Measurements from ENCODE around the gene CPED1.
"Not testable (repeated sequence)": the region's sequence is repeated elsewhere in the genome, so short reads cannot be mapped to it uniquely, and the experiment has no call there.

Gene CPED1

DNA sequence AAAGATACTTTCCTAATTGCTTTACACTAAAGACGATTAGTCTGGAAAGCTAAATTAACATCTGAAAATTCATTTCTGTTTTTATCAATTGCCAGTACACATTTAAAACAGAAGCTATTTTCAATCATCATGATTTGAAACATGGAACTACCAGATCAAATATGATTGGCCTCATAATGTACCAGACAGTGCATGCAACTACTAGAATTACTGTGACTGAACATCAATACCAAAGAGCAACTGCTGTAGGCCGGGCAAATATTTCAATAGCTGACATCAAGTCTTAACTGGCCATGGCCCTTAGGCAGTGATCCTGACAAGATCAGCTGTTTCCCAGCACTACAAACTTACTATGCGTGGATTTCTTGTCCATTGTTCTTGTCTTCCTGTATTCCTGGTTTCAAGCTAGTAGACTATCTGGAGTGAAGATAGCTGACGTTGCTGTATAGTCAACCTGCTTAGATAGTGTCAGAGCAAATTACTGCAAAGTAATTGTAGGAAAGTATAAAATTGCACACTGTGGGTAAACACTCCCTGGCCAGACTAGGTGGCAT, 318.6 kb downstream of the CPED1 start:
- Histone ChIP-seq H3K4me3 (ENCODE audit: low read length) (no peak overlapping the region), H3K9ac (ENCODE audit: low read length) (no peak overlapping the region), H3K27me3 (ENCODE audit: control insufficient read depth, insufficient read depth, low read length) (no peaks in the 10 kb centered on the region), H3K9me3 (ENCODE audit: control insufficient read depth, low read length) (no peaks in the 10 kb centered on the region), H3K4me1 (ENCODE audit: control insufficient read depth, insufficient read depth, low read length) (no peaks in the 10 kb centered on the region), H3K36me3 (ENCODE audit: control insufficient read depth, insufficient read depth, low read length) (no peaks in the 10 kb centered on the region)

DNA sequence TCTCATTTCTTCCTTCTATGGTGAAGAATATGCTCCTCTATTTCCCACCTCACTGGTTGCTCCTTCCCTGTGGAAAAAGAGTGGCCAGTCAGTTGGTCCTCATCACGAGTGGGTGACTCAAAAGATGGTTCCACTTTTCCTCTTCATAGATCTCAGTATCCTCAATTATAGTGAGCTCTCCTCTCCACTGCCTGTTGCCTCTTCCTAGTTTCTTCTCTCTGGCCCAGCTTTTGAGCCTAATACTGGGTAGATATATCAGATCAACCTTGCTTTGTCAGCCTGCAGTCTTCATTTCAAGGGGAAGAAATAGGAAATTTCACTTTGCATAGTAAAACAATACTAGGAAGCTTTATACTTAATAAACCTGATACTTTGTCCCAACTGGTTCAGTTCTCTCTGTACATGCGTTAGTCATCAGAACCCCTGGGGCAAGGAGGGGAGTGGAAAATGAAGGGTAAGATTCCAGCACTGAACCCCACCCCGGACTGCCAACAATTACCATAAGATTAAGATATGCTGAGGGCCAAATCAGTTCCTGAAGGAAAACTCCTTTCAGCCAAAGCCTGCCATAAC, 324.8 kb downstream of the CPED1 start:
- no peaks in the 10 kb centered on the region for H3K36me3 ChIP-seq (ENCODE audit: control insufficient read depth, insufficient read depth, low read length)
- no peaks in the 10 kb centered on the region for H3K27me3 ChIP-seq (ENCODE audit: control insufficient read depth, insufficient read depth, low read length)
- H3K4me3 ChIP-seq (ENCODE audit: low read length), result no peak overlapping the region
- no peaks in the 10 kb centered on the region for H3K4me1 ChIP-seq (ENCODE audit: control insufficient read depth, insufficient read depth, low read length)
- H3K9ac ChIP-seq (ENCODE audit: low read length), result no peak overlapping the region
- H3K9me3 ChIP-seq (ENCODE audit: control insufficient read depth, low read length), result no peaks in the 10 kb centered on the region

DNA sequence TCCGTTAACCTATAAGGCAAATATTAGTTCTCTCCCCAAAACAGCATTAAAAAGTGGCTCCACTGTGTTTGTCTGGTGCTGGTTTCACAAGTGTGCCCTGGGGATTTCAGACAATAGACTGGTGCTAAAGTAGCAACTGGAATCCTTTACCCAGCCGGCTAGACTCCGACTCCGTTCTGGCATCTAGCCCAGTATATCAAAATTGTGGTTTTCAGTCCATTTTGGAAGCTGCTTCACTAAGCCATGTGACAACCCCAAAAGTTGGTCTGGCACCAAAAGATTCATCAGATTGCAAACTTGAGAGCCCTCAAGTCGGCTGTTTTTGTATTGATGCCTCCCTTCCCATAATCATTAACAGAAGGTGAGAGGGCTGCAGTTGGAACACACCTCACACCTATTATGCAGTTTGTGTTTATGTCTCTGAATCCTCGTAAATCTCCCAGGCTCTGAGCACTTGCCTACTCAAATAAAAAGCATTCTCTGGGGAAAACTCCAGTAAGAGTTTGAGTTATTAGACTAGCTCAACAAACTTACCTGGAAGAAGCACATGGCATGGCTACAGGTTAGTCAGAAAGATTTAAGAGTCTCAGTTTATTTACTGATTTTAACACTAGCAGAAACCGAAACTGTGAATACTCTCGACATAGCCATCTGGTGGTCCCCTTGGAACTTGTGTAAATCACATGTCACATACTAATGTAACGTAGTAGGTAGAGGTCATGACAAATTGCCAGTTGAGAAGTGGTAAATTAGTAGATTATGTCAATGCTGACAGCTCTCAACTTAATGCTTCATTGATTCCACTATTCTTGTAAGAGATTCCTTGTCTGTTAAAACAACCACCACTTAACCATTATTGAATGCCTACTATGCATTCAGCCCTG, 325.5 kb downstream of the CPED1 start:
- Histone ChIP-seq H3K9ac (ENCODE audit: low read length) (no peak overlapping the region), H3K4me3 (ENCODE audit: low read length) (no peak overlapping the region), H3K4me1 (ENCODE audit: control insufficient read depth, insufficient read depth, low read length) (no peaks in the 10 kb centered on the region), H3K9me3 (ENCODE audit: control insufficient read depth, low read length) (no peaks in the 10 kb centered on the region), H3K27me3 (ENCODE audit: control insufficient read depth, insufficient read depth, low read length) (no peaks in the 10 kb centered on the region), H3K36me3 (ENCODE audit: control insufficient read depth, insufficient read depth, low read length) (no peaks in the 10 kb centered on the region)

DNA sequence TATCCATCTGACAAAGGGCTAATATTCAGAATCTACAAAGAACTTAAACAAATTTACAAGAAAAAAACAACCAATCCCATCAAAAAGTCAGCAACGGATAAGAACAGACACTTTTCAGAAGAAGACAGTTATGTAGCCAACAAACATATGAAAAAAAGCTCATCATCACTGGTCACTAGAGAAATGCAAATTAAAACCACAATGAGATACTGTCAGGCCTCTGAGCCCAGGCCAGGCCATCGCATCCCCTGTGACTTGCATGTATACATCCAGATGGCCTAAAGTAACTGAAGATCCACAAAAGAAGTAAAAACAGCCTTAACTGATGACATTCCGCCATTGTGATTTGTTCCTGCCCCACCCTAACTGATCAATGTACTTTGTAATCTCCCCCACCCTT, 326.7 kb downstream of the CPED1 start:
- H3K36me3 ChIP-seq (ENCODE audit: control insufficient read depth, insufficient read depth, low read length); H3K9me3 ChIP-seq (ENCODE audit: control insufficient read depth, low read length); H3K4me3 ChIP-seq (ENCODE audit: low read length); H3K9ac ChIP-seq (ENCODE audit: low read length); H3K4me1 ChIP-seq (ENCODE audit: control insufficient read depth, insufficient read depth, low read length); H3K27me3 ChIP-seq (ENCODE audit: control insufficient read depth, insufficient read depth, low read length): not testable (repeated sequence)

DNA sequence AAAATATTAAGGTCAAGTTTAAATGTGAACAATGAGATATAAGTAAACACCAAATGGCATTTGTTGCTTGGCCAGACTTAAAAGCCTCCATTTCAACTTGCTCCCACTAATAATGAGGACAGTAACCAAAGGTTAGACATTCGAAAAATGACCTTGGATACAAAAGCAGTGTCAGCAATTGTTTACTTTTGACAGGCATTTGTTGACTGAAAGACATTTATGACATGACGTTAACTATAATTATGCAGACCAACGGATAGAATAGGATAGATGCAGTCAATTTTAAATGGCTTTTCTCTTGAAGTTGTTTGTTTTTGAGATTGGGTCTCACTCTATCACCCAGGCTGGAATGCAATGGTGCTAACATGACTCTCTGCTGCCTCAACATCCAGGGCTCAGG, 333.9 kb downstream of the CPED1 start:
- H3K27me3 ChIP-seq (ENCODE audit: control insufficient read depth, insufficient read depth, low read length), result peaks cover 5% of the 10 kb centered on the region
- H3K4me1 ChIP-seq (ENCODE audit: control insufficient read depth, insufficient read depth, low read length), result no peaks in the 10 kb centered on the region
- H3K9ac ChIP-seq (ENCODE audit: low read length), result no peak overlapping the region
- no peak overlapping the region for H3K4me3 ChIP-seq (ENCODE audit: low read length)
- no peaks in the 10 kb centered on the region for H3K9me3 ChIP-seq (ENCODE audit: control insufficient read depth, low read length)
- H3K36me3 ChIP-seq (ENCODE audit: control insufficient read depth, insufficient read depth, low read length), result no peaks in the 10 kb centered on the region

DNA sequence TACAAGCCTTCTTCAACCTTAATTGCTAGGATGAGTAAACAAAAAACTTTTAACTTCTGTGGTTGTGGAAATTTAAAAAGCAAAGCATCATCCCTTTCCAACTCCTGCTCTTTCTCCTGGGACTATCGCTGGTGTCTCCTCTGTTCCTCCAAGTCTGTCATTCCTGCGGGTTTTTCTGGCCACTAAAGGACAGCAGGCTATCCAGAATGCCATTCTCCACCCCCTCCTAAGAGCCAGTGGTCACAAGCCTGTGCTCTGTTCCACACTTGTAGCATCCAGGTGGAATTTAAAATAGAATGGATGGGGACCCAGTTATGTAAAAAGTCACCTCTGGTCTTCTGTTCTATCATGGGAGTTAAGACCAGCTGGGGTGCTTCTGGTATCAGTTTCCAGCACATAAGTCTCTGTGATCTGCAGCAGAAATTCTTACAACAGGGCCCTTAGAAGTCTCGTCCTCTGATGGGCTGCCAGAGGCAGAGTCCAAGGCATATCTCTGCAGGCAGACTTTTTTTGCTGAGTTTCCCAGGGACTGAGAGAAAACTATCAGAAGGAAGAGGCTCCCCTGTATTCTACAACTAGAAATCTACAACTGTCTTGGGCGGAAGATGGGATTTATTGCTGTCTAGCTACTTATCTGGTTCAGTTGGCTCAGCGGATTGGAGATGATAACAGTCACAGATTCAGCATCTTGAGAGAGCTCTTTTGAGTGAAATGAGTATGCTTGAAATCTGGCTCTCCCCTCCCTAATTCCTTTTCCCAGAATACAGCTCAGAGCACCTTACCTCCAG, 335.2 kb downstream of the CPED1 start:
- Histone ChIP-seq H3K9me3 (ENCODE audit: control insufficient read depth, low read length) (no peaks in the 10 kb centered on the region), H3K4me1 (ENCODE audit: control insufficient read depth, insufficient read depth, low read length) (no peaks in the 10 kb centered on the region), H3K36me3 (ENCODE audit: control insufficient read depth, insufficient read depth, low read length) (no peaks in the 10 kb centered on the region), H3K4me3 (ENCODE audit: low read length) (no peak overlapping the region), H3K9ac (ENCODE audit: low read length) (no peak overlapping the region), H3K27me3 (ENCODE audit: control insufficient read depth, insufficient read depth, low read length) (peaks cover 16% of the 10 kb centered on the region)

DNA sequence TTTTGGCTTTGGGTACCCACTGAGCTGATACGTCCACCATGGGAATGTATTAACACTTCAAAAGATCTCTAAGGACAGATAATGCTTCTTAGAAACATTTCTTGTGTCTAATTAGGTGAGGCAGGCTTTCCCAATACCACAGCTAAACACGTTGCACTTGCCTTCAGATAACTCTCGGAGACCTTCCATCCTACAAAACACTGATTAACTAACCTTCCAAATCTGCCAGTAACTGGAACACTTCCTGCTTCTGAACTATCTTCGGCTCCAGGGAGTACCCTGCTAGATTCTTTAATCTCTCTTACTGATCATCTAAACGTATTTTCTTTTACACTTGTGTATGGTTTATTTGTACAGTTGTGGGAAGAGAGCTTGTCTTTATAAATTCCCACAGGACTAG, 339.2 kb downstream of the CPED1 start:
- Histone ChIP-seq H3K36me3 (ENCODE audit: control insufficient read depth, insufficient read depth, low read length) (no peaks in the 10 kb centered on the region), H3K9me3 (ENCODE audit: control insufficient read depth, low read length) (no peaks in the 10 kb centered on the region), H3K4me3 (ENCODE audit: low read length) (no peak overlapping the region), H3K27me3 (ENCODE audit: control insufficient read depth, insufficient read depth, low read length) (peaks cover 50% of the 10 kb centered on the region), H3K9ac (ENCODE audit: low read length) (no peak overlapping the region), H3K4me1 (ENCODE audit: control insufficient read depth, insufficient read depth, low read length) (peaks cover 18% of the 10 kb centered on the region)

DNA sequence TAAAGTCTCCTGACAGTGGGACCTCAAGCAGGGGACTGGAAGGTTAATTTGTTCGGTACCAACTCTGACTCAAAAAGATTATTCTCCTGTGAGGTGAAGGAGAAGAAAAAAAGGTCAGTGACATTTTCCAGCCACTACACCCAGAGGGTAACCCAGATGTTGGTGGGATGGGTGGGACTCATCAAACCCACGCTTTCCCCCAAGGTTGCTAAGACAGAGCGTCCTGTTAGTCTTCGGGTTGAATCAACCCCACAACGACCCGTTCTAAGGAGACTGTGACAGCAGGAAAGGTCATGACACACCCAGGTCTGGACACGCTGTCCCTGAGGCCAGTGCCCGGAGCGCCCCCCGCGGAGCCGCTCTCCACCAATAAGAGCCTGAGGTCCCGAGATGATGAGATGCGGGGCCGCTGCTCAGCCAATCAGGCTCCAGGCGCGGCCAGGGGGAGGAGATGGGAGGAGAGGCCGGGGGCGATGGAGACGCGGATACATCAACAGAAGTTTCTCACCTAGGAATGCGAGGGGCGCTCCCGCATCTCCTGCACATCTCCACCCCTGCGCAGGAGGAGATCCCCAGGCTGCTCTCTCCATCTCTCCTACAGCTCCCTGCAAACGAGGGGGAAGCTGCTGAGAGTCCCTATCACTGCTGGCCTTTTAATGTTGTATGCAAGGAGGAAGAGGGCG, 340.1 kb downstream of the CPED1 start, which contains the start of gene WNT16:
TSS of gene WNT16 (plus strand) at position 493 of the 683 bp plus-strand sequence. CDS start 293 bp downstream, outside the sequence.
- H3K36me3 ChIP-seq (ENCODE audit: control insufficient read depth, insufficient read depth, low read length), result no peaks in the 10 kb centered on the region
- no peaks in the 10 kb centered on the region for H3K9me3 ChIP-seq (ENCODE audit: control insufficient read depth, low read length)
- peaks cover 18% of the 10 kb centered on the region for H3K4me1 ChIP-seq (ENCODE audit: control insufficient read depth, insufficient read depth, low read length)
- H3K9ac ChIP-seq (ENCODE audit: low read length), result no peak within 1 kb of the TSS
- no peak within 1 kb of the TSS for H3K4me3 ChIP-seq (ENCODE audit: low read length)
- H3K27me3 ChIP-seq (ENCODE audit: control insufficient read depth, insufficient read depth, low read length), result peaks cover 50% of the 10 kb centered on the region

DNA sequence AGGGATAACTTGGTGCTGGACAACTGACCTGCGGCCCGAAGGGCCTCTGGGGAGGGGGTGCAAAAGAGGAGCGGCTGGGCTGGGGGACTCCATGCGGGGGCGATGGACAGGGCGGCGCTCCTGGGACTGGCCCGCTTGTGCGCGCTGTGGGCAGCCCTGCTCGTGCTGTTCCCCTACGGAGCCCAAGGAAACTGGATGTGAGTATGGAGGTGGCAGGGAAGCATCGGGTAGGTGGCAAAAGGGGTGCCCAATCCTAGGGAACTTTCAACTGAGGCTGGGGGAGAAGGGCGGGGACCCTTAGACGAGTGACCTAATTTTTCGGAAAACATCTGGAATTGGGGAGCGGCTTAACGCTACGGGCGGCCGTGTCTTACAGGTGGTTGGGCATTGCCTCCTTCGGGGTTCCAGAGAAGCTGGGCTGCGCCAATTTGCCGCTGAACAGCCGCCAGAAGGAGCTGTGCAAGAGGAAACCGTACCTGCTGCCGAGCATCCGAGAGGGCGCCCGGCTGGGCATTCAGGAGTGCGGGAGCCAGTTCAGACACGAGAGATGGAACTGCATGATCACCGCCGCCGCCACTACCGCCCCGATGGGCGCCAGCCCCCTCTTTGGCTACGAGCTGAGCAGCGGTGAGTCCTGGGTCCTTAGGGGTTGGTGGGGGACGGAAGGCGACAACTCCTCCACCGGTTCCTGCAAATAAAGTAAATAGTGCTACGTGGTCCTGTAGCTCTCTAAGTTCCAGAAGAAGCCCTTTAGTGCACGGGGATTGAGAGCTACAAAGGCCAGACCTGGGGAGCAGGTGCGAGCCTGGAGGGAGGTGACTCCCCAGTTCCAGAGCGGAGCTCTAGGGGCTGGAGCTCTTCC, 340.9 kb downstream of the CPED1 start:
- H3K36me3 ChIP-seq (ENCODE audit: control insufficient read depth, insufficient read depth, low read length), result no peaks in the 10 kb centered on the region
- no peaks in the 10 kb centered on the region for H3K9me3 ChIP-seq (ENCODE audit: control insufficient read depth, low read length)
- no peak overlapping the region for H3K4me3 ChIP-seq (ENCODE audit: low read length)
- no peak overlapping the region for H3K9ac ChIP-seq (ENCODE audit: low read length)
- H3K4me1 ChIP-seq (ENCODE audit: control insufficient read depth, insufficient read depth, low read length), result peaks cover 18% of the 10 kb centered on the region
- peaks cover 50% of the 10 kb centered on the region for H3K27me3 ChIP-seq (ENCODE audit: control insufficient read depth, insufficient read depth, low read length)

DNA sequence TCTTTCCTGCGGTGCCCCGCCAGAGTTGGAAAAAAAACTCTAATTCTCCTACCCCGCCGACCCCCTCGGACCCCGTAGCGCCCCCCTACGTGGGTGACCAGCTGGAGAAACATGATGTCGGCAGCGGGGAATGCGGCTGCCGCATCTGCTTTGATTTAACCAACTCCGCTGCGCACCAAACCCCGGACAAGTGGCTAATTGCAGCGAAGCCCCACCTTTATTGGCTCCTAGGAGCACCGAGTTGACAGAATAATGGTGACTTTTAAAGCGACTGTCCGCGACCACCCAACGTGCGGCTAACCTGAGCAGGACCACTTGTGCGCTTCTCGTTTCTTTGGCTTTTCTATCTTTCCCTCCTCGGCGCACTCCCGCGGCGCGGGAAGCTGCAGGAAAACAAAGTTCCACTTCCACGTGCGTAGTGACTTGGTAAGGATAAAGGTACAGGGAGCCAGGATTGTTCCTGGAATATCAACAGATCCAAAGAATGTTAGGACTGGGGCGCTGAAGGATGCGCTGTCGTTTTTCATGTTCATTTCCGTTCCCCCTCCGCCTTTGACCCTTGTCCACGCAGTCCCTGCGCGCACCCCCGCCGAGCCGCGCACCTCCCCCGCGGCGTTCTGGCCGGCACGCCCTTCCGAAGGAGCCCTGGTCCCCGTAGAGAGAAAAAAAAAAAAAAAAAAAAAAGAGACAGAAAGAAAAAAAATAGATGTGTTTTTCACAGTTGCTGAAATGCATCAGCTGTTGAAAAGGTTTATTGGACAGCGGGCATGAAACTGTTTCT, 341.7 kb downstream of the CPED1 start:
- Histone ChIP-seq H3K27me3 (ENCODE audit: control insufficient read depth, insufficient read depth, low read length) (peaks cover 45% of the 10 kb centered on the region), H3K9me3 (ENCODE audit: control insufficient read depth, low read length) (no peaks in the 10 kb centered on the region), H3K4me3 (ENCODE audit: low read length) (no peak overlapping the region), H3K9ac (ENCODE audit: low read length) (no peak overlapping the region), H3K4me1 (ENCODE audit: control insufficient read depth, insufficient read depth, low read length) (peaks cover 18% of the 10 kb centered on the region), H3K36me3 (ENCODE audit: control insufficient read depth, insufficient read depth, low read length) (no peaks in the 10 kb centered on the region)

All from mucosa of stomach (tissue), 1 donor.